T-helper 2 cell treated with Interferon-gamma antibody and Interleukin-4, amounts not matched to agents 5 μg/mL and 100 μg/mL, for 36 hours (primary cell): Measurements from ENCODE around the gene TTC33.
"Not testable (repeated sequence)": the region's sequence is repeated elsewhere in the genome, so short reads cannot be mapped to it uniquely, and the experiment has no call there.

ENCODE experiments used
- DNase-seq: peaks from one replicate; pipeline ENCODE4 v3.0.0; 2021; ENCODE audit warnings: low spot score
- H3K27ac Mint-ChIP-seq: one replicate; pipeline ENCODE4 v1.8.0; 2021; ENCODE audit warnings: mild to moderate bottlenecking, mixed read lengths
- H3K27me3 Mint-ChIP-seq: one replicate; pipeline ENCODE4 v1.8.0; 2021; ENCODE audit warnings: low read depth, mixed read lengths
- H3K36me3 Mint-ChIP-seq: one replicate; pipeline ENCODE4 v1.8.0; 2021; ENCODE audit warnings: low read depth, mixed read lengths
- H3K4me1 Mint-ChIP-seq: one replicate; pipeline ENCODE4 v1.8.0; 2021; ENCODE audit warnings: low read depth, mixed read lengths
- H3K4me3 Mint-ChIP-seq: one replicate; pipeline ENCODE4 v1.8.0; 2022; ENCODE audit warnings: mild to moderate bottlenecking, moderate library complexity, mixed read lengths
- H3K9me3 Mint-ChIP-seq: one replicate; pipeline ENCODE4 v1.8.0; 2021; ENCODE audit warnings: mixed read lengths

Gene TTC33

DNA sequence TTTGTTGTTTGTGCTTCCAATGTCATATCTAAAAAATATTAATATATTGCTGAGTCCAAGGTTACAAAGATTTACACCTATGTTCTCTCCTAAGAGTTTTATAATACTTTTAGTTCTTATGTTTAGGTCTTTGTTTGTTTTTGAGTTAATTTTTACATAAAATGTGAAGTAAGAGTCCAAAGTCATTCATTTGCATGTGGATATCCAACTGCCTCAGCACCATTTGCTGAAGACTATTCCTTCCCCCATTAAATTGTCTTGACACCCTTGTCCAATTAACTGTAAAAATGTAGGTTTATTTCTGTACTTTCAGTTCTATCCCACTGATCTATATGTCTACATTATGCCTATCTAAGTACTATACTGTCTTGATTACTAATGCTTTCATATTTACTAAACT is 35.7 kb downstream of the TTC33 start:
- H3K4me1 Mint-ChIP-seq = peaks cover 5% of the 10 kb centered on the region
- no peak overlapping the region for H3K4me3 Mint-ChIP-seq
- H3K9me3 Mint-ChIP-seq = peaks cover 20% of the 10 kb centered on the region
- H3K27ac Mint-ChIP-seq = no peak overlapping the region
- H3K27me3 Mint-ChIP-seq = no peaks in the 10 kb centered on the region
- H3K36me3 Mint-ChIP-seq = peaks cover 63% of the 10 kb centered on the region
- no peak for DNase-seq

DNA sequence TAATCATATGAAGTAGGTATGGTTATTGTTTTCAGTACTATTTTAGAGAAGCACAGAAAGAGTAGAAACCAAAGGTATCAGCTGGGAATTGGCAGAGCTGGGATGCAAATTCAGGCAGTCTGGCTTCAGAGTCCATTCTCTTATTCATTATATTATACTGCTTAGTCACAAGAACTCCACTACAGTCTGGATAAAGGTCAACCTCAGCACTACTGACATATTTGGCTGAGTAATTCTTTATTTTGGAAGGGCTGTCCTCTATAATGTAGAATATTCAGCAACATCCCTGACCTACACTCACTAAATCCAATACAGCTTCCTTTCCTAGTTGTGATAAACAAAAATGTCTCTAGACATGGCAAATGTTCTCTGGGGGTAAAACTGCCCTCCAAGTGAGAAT is 38.5 kb downstream of the TTC33 start:
- H3K27me3 Mint-ChIP-seq = no peaks in the 10 kb centered on the region
- no peak overlapping the region for H3K4me3 Mint-ChIP-seq
- no peak for DNase-seq
- H3K27ac Mint-ChIP-seq = no peak overlapping the region
- H3K9me3 Mint-ChIP-seq = peaks cover 20% of the 10 kb centered on the region
- peaks cover 5% of the 10 kb centered on the region for H3K4me1 Mint-ChIP-seq
- peaks cover 53% of the 10 kb centered on the region for H3K36me3 Mint-ChIP-seq

DNA sequence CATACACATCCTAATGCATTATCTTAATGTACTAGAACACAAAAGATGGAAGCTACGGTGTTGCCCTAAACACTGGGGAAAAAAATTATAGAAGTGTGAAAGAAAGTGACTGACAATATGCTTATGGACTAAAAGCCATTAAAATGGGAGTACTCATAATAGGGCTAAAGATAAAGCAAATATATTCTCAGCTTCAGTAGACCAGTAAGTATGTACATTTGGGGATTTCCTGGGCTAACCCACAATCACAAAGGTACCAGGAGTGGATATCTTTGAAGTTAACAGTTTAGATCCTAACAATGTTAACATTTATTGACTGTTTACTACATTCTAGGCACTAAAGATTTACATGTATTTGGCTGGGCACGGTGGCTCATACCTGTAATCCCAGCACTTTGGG is 39.2 kb downstream of the TTC33 start:
- peaks cover 17% of the 10 kb centered on the region for H3K9me3 Mint-ChIP-seq
- no peak overlapping the region for H3K4me3 Mint-ChIP-seq
- no peak for DNase-seq
- peaks cover 5% of the 10 kb centered on the region for H3K4me1 Mint-ChIP-seq
- H3K27ac Mint-ChIP-seq = no peak overlapping the region
- peaks cover 54% of the 10 kb centered on the region for H3K36me3 Mint-ChIP-seq
- no peaks in the 10 kb centered on the region for H3K27me3 Mint-ChIP-seq

DNA sequence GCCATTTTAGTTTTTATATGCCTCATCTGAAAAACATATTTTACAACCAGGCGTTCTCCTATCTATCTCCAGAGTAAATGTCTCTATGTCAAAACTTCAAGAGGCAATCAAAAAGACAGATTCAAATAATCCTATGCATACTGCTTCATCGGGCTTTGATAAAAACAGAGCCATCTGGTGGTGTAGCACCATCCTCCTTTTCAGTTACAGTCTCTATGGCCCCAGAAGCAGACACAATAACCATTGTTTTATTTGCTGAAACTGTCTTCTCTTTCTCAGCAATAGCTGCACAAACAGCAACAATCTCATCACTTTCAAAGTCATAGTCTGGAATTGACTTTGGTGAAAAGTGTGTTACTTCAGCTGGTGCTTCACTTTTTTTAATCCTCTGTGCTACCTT is 39.8 kb downstream of the TTC33 start:
- no peaks in the 10 kb centered on the region for H3K27me3 Mint-ChIP-seq
- no peak for DNase-seq
- no peak overlapping the region for H3K4me3 Mint-ChIP-seq
- peaks cover 11% of the 10 kb centered on the region for H3K9me3 Mint-ChIP-seq
- H3K27ac Mint-ChIP-seq = no peak overlapping the region
- H3K36me3 Mint-ChIP-seq = peaks cover 52% of the 10 kb centered on the region
- H3K4me1 Mint-ChIP-seq = peaks cover 5% of the 10 kb centered on the region

DNA sequence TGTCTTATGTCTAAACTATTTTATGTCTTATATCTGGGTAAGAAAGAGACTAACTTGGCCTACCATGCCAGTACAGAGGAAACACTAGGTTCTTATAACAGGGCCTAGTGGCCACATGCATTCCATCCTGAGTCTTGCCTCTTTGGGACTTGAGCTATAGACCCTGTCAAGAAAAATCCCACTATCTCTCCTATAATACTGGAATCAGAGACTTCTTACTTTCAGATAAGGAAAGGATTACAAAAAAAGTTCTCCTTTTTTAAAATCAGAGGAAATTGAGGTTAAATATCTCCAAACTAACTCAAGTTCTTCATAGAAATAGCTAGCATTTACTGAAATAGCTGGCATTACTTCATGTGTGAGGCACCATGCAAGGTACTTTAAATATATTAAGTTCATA is 41.8 kb downstream of the TTC33 start:
- peaks cover 46% of the 10 kb centered on the region for H3K36me3 Mint-ChIP-seq

DNA sequence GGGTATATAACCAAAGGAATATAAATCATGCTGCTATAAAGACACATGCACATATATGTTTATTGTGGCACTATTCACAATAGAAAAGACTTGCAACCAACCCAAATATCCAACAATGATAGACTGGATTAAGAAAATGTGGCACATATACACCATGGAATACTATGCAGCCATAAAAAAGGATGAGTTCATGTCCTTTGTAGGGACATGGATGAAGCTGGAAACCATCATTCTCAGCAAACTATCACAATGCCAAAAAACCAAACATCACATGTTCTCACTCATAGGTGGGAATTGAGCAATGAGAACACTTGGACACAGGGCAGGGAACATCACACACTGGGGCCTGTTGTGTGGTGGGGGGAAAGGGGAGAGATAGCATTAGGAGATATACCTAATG is 45.2 kb downstream of the TTC33 start:
- peaks cover 50% of the 10 kb centered on the region for H3K36me3 Mint-ChIP-seq

More for the DNA sequence above, 41.8 kb downstream of the TTC33 start:
- no peak for DNase-seq
- Mint-ChIP-seq H3K4me1 (peaks cover 5% of the 10 kb centered on the region), H3K9me3 (peaks cover 6% of the 10 kb centered on the region), H3K27me3 (no peaks in the 10 kb centered on the region), H3K27ac (no peak overlapping the region), H3K4me3 (no peak overlapping the region)

DNA sequence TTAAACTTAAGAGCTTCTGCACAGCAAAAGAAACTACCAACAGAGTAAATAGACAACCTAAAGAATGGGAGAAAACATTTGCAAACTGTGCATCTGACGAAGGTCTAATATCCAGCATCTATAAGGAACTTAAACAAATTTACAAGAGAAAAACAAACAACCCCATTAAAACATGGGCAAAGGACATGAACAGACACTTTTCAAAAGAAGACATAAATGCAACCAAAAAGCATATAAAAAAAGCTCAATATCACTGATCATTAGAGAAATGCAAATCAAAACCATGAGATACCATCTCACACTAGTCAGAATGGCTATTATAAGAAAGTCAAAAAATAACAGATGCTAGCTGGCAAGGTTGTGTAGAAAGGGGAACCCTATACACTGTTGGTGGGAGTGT is 50.3 kb downstream of the TTC33 start:
- not testable (repeated sequence) for DNase-seq, H3K27me3 Mint-ChIP-seq, H3K4me1 Mint-ChIP-seq, H3K27ac Mint-ChIP-seq, H3K4me3 Mint-ChIP-seq
- Mint-ChIP-seq H3K36me3 (peaks cover 76% of the 10 kb centered on the region), H3K9me3 (peaks cover 72% of the 10 kb centered on the region)

More for the DNA sequence above, 45.2 kb downstream of the TTC33 start:
- H3K4me3 Mint-ChIP-seq, H3K27me3 Mint-ChIP-seq, H3K4me1 Mint-ChIP-seq, DNase-seq, H3K27ac Mint-ChIP-seq: not testable (repeated sequence)
- H3K9me3 Mint-ChIP-seq = peaks cover 25% of the 10 kb centered on the region

DNA sequence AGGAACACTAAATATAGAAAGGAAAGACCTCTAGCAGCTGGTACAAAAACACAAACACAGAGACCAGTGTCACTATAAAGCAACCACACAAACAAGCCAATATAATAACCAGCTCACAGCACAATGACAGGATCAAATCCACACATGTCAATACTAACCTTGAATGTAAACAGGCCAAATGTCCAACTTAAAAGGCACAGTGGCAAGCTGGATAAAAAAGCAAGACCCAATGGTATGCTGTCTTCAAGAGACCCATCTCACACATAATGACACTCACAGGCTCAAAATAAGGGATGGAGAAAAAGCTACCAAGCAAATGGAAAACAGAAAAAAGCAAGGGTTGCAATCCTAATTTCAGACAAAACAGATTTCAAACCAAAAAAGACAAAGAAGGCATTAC is 53.7 kb downstream of the TTC33 start:
- not testable (repeated sequence) for H3K27ac Mint-ChIP-seq, DNase-seq, H3K4me3 Mint-ChIP-seq, H3K4me1 Mint-ChIP-seq, H3K27me3 Mint-ChIP-seq
- peaks cover 56% of the 10 kb centered on the region for H3K9me3 Mint-ChIP-seq
- peaks cover 73% of the 10 kb centered on the region for H3K36me3 Mint-ChIP-seq

DNA sequence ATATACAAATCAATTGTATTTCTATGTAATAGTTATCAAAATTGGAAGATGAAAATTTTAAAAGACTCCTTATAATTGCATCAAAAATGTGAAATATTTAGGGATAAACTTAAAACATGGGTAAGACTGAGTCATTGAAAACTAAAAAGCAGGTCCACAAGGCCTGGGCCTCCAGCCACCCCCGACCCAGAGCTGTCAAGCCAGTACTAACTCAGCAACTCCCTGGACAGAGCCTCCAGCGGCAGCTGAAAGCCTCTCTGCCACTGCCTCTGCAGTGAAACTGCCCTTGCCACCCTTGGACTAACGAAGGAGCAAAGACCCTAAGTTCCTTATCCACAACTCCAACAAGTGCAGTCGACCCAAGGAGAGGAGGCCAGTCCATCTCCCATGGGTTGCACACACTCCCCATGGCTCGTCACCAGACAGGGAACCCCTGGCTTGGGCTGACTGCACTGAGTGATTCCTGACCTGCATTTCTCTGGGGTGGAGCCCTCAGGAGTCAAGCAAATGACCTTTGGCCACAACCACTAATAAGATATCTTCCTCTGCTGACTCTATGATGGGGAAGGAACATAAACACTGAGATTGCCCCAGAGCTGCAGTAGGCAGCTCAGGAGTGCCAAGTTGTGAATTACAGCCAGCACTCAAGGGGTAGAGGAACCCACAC is 55.5 kb downstream of the TTC33 start:
- DNase-seq = no peak
- Mint-ChIP-seq H3K27me3 (no peaks in the 10 kb centered on the region), H3K9me3 (peaks cover 45% of the 10 kb centered on the region), H3K36me3 (peaks cover 76% of the 10 kb centered on the region), H3K4me1 (no peaks in the 10 kb centered on the region), H3K4me3 (no peak overlapping the region), H3K27ac (no peak overlapping the region)

DNA sequence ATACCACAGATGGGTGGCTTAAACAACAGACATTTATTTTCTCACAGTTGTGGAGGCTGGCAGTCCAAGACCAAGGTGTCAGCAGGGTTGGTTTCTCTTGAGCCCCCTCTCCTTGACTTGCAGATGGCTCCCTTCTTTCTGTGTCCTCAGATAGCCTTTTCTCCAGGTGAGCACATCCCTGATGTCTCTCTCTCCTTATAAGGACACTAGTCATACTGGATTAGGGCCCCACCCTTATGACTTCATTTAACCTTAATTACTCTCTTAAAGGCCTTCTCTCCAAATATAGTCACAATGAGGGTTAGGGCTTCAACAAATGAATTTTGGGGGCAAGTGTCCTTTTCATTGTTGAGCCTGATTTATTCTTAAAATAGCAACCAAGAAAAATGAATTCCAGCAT is 61.3 kb downstream of the TTC33 start:
- peaks cover 75% of the 10 kb centered on the region for H3K36me3 Mint-ChIP-seq
- H3K4me3 Mint-ChIP-seq = no peak overlapping the region

DNA sequence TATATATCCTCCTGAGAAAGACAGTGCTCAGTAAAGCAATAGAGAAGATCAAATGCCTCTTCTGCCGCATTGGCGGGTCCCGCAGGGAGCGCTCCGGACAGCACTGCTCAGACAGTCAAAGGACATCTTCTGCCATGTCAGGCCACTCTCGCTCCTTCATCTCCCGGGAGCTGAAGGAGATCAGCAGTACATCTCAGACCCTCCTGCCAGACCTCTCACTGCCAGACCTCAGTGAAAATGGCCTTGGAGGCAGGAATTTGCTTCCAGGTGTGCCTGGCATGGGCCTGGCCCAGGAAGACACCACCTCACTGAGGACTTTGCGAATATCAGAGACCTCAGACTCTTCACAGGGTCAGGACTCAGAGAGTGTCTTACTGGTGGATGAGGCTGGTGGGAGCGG is 63.9 kb downstream of the TTC33 start:
- Mint-ChIP-seq H3K36me3 (peaks cover 85% of the 10 kb centered on the region), H3K27ac (no peak overlapping the region), H3K4me1 (peaks cover 32% of the 10 kb centered on the region), H3K27me3 (no peaks in the 10 kb centered on the region), H3K4me3 (no peak overlapping the region), H3K9me3 (no peaks in the 10 kb centered on the region)
- DNase-seq = no peak

More for the DNA sequence above, 61.3 kb downstream of the TTC33 start:
- H3K27ac Mint-ChIP-seq = no peak overlapping the region
- peaks cover 10% of the 10 kb centered on the region for H3K4me1 Mint-ChIP-seq
- no peaks in the 10 kb centered on the region for H3K9me3 Mint-ChIP-seq
- no peak for DNase-seq
- H3K27me3 Mint-ChIP-seq = no peaks in the 10 kb centered on the region

DNA sequence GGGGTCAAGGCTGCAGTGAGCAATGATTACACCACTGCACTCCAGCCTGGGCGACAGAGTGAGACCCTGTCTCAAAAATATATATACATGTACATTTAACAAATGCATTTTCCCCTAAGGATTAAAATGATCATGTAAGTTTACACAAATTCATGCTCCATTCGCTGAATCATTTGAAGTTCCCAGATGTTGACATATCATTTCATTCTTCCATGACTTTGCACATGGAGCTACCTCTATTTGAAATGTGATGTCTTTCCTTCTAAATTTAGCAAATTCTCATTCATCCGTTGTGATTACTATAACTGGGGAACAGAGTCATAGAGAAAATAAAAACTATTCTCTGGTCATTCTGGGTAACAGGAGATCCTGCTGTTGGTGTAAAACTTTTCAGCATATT is 65.5 kb downstream of the TTC33 start:
- Mint-ChIP-seq H3K4me1 (peaks cover 47% of the 10 kb centered on the region), H3K4me3 (peak overlapping the region; percentile 32)

DNA sequence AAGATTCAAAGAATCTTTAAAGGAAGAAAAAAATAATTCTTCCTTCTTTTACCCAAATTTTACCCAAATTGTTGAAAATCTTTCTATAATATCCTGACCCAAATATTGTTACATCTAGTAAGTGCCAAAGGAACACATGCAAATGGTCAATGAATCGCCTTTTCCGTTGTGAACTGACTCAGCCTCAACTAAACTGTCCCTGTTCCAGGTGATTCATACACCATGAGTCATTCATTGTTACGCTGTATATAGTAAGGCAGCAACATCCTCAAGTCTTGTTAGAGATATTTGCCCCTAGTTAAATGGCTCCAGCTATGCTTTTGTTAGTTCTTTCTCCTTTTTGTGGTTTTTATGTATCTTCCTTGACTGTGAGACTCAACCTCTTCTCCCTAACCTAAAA is 66.3 kb downstream of the TTC33 start:
- Mint-ChIP-seq H3K27me3 (no peaks in the 10 kb centered on the region), H3K9me3 (no peaks in the 10 kb centered on the region), H3K4me1 (peaks cover 50% of the 10 kb centered on the region), H3K27ac (peak overlapping the region; percentile 72), H3K4me3 (peak overlapping the region; percentile 93), H3K36me3 (peaks cover 85% of the 10 kb centered on the region)
- DNase-seq = peak; percentile 74

More for the DNA sequence above, 65.5 kb downstream of the TTC33 start:
- Mint-ChIP-seq H3K36me3 (peaks cover 86% of the 10 kb centered on the region), H3K27me3 (no peaks in the 10 kb centered on the region), H3K27ac (peak overlapping the region; percentile 57), H3K9me3 (no peaks in the 10 kb centered on the region)
- DNase-seq = no peak

DNA sequence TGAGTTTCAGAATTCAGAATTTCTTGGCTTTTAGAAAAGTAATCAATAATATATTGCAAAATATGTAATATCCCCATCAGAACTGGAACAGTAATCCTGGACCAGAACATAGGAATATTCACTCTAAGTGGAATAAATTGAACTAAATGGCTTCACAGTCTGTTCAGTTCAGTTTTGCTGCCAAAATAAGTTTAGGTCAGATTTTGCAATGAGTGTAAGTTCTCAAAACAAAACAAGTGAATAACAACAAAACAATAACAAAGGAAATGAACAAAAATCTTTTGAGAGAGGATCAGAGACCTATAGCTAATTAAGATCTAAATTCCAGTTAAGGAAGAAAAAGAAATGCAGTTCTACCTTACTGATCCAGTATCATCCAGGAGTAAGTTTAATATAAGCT is 66.8 kb downstream of the TTC33 start:
- Mint-ChIP-seq H3K4me3 (peak overlapping the region; percentile 93), H3K4me1 (peaks cover 50% of the 10 kb centered on the region), H3K36me3 (peaks cover 85% of the 10 kb centered on the region), H3K27me3 (no peaks in the 10 kb centered on the region), H3K27ac (peak overlapping the region; percentile 72), H3K9me3 (no peaks in the 10 kb centered on the region)
- no peak for DNase-seq
